ENCODE results near the gene LIM2.

Gene LIM2

GRCh38 chr19:51365211-51365964 lies 22.4 kb downstream of the LIM2 start:
- no peak for DNase-seq

GRCh38 chr19:51364200-51365106 lies 23.3 kb downstream of the LIM2 start:
- DNase-seq, result no peak

GRCh38 chr19:51361239-51361638 lies 26.5 kb downstream of the LIM2 start:
- DNase-seq, result no peak

- DNase-seq, result no peak
Observed at GRCh38 chr19:51359294-51359693, 28.5 kb downstream of the LIM2 start.

GRCh38 chr19:51357952-51358351 lies 29.8 kb downstream of the LIM2 start:
- DNase-seq, result no peak

- no peak for DNase-seq
Observed at GRCh38 chr19:51356159-51356801, 31.5 kb downstream of the LIM2 start.

- DNase-seq, result no peak
Observed at GRCh38 chr19:51354742-51355148, 33.0 kb downstream of the LIM2 start.

- DNase-seq, result no peak
Observed at GRCh38 chr19:51354103-51354741, 33.6 kb downstream of the LIM2 start.

GRCh38 chr19:51352783-51353360 lies 34.9 kb downstream of the LIM2 start:
- DNase-seq, result no peak

GRCh38 chr19:51351266-51351990 lies 36.3 kb downstream of the LIM2 start:
- DNase-seq, result no peak

GRCh38 chr19:51347209-51347928 lies 40.4 kb downstream of the LIM2 start:
- DNase-seq, result no peak

GRCh38 chr19:51346742-51347141 lies 41.0 kb downstream of the LIM2 start:
- DNase-seq, result no peak

GRCh38 chr19:51345076-51345620 lies 42.6 kb downstream of the LIM2 start:
- no peak for DNase-seq

GRCh38 chr19:51342631-51343569 lies 44.9 kb downstream of the LIM2 start:
- no peak for DNase-seq

- DNase-seq, result no peak
Observed at GRCh38 chr19:51341976-51342580, 45.7 kb downstream of the LIM2 start, which contains the start of gene VSIG10L. Gene VSIG10L, minus strand, starts transcription at chr19:51342139. Its CDS starts 15 bp downstream, at chr19:51342124.

- DNase-seq, result no peak
Observed at GRCh38 chr19:51341066-51341465, 46.7 kb downstream of the LIM2 start.

- DNase-seq, result peak; percentile 92
Observed at GRCh38 chr19:51339687-51340656, 47.8 kb downstream of the LIM2 start.

GRCh38 chr19:51339313-51339686 lies 48.5 kb downstream of the LIM2 start:
- DNase-seq, result no peak

Data from stimulated activated CD4-positive, alpha-beta T cell treated with anti-CD3 and anti-CD28 coated beads, Interleukin-4, amount 100 ng/mL, for 1 hour (primary cell).